ENCODE data around the gene FSTL3.

The FSTL3 gene

DNA sequence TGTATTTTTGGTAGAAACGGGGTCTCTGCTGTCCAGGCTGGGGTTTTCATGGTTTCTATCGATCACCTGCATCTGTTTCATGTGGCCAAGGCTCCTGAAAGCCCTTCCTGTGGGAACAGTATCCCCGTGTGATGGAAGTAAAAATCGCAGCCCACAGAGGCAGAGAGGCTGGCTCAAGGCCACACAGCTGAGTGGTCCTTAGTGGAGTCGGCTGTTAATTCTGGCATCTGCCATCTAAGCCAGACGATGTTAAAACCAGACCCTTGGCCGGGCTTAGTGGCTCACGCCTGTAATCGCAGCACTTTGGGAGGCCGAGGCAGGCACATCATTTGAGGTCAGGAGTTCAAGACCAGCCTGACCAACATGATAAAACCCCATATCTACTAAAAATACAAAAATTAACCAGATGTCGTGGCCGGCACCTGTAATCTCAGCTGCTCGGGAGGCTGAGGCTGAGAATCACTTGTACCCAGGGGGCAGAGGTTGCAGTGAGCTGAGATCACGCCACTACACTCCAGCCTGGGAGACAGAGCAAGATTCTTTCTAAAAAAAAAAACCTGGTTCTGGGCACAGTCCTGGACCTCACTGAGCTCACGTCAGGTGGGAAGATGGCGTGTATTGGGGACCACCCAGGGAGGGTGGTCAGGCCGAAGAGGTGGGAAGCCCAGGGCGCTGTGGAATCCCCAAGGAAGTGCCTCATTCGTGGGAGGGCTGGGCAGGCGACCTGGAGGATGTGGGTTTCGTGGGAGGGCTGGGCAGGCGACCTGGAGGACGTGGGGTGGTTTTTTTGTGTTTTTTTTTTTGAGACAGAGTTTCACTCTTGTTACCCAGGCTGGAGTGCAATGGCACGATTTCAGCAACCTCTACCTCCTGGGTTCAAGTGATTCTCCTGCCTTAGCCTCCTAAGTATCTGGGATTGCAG, 56.2 kb downstream of the FSTL3 start:
- TF ChIP-seq CTCF (IDR thresholded peaks at IDR 0.05; ENCODE audit: low read depth, low read length) = no peak
- no peak overlapping the region for H3K4me3 ChIP-seq (ENCODE audit: low read depth, low read length)
